GF-D8 (cell line): Measurements from ENCODE around the gene OTUB2.

Experiments
- DNase-seq: peaks from one replicate; lab custom pipeline; 2025; lab: John Stamatoyannopoulos, UW

The OTUB2 gene

GRCh38 chr14:94026173-94026888 is at the start of gene OTUB2:
Gene OTUB2 (plus strand): TSS chr14:94026340. CDS start chr14:94026538, 198 bp downstream.
- peak; percentile 47 for DNase-seq

GRCh38 chr14:93976477-93977057 is 49.6 kb upstream of the OTUB2 start, which contains the start of gene ASB2:
Gene ASB2 (minus strand): TSS chr14:93976570. CDS start chr14:93964539, 12,031 bp downstream.
- DNase-seq = no peak

- DNase-seq = no peak
Observed at GRCh38 chr14:93977171-93977570, 49.0 kb upstream of the OTUB2 start.

- no peak for DNase-seq
Observed at GRCh38 chr14:93977790-93978581, 48.2 kb upstream of the OTUB2 start.

- DNase-seq = no peak
Observed at GRCh38 chr14:93978735-93979134, 47.4 kb upstream of the OTUB2 start.

GRCh38 chr14:93980456-93981201 is 45.5 kb upstream of the OTUB2 start:
- no peak for DNase-seq

GRCh38 chr14:93981316-93982229 is 44.6 kb upstream of the OTUB2 start:
- DNase-seq = no peak

GRCh38 chr14:93982230-93983007 is 43.7 kb upstream of the OTUB2 start:
- no peak for DNase-seq

- no peak for DNase-seq
Observed at GRCh38 chr14:93984070-93984469, 42.1 kb upstream of the OTUB2 start.

GRCh38 chr14:93984987-93985410 is 41.1 kb upstream of the OTUB2 start:
- DNase-seq = no peak

GRCh38 chr14:93986955-93987354 is 39.2 kb upstream of the OTUB2 start:
- no peak for DNase-seq

GRCh38 chr14:93987376-93987775 is 38.8 kb upstream of the OTUB2 start:
- DNase-seq = no peak

- DNase-seq = no peak
Observed at GRCh38 chr14:93987815-93988476, 38.2 kb upstream of the OTUB2 start.

GRCh38 chr14:93989939-93990338 is 36.2 kb upstream of the OTUB2 start:
- DNase-seq = no peak

GRCh38 chr14:93991212-93991611 is 34.9 kb upstream of the OTUB2 start:
- no peak for DNase-seq

- DNase-seq = no peak
Observed at GRCh38 chr14:93991649-93992048, 34.5 kb upstream of the OTUB2 start.

- no peak for DNase-seq
Observed at GRCh38 chr14:93993382-93993781, 32.8 kb upstream of the OTUB2 start.

- no peak for DNase-seq
Observed at GRCh38 chr14:93994919-93995682, 31.0 kb upstream of the OTUB2 start.

- no peak for DNase-seq
Observed at GRCh38 chr14:93996130-93996695, 29.9 kb upstream of the OTUB2 start.
